ENCODE measurements around the gene ZSCAN31. TPM values are rescaled to one million over a fixed set of nuclear protein-coding genes. Genes with fewer than 3 reads are reported as not detected.

The ZSCAN31 gene
- total and polyA plus RNA-seq, 9 of the 15 experiments (the other 6 are each of a cell fraction or from before 2014, with no cell fraction given), result 3.9 to 12.1 (median 7.0) TPM

- TF ChIP-seq CREB5 (CRISPR knock-in tag; IDR thresholded peaks at IDR 0.05), result no peak
- no peak for TF ChIP-seq THAP7 (CRISPR knock-in tag; IDR thresholded peaks at IDR 0.05)
- TF ChIP-seq ATF7 (IDR thresholded peaks at IDR 0.05), result peak; percentile 57; the same call in 1 of the 2 replicates
- no peak for TF ChIP-seq RBM15 (IDR thresholded peaks at IDR 0.05; ENCODE audit: insufficient read depth, low read length)
- TF ChIP-seq ETS1 (conservative IDR thresholded peaks at IDR 0.05; ENCODE audit: control insufficient read depth, low read depth, low read length), result no peak; the same call in 1 of the 2 replicates
- TF ChIP-seq TBP (optimal IDR thresholded peaks at IDR 0.05; ENCODE audit: low read depth, low read length), result peak; percentile 66
- TF ChIP-seq LCOR (CRISPR knock-in tag; IDR thresholded peaks at IDR 0.05), result no peak
- no peak for TF ChIP-seq HBP1 (CRISPR knock-in tag; IDR thresholded peaks at IDR 0.05)
- TF ChIP-seq CHD7 (IDR thresholded peaks at IDR 0.05; ENCODE audit: low read depth, low read length), result no peak
Measured at GRCh38 chr6:28383235-28384142, 47.5 kb upstream of the ZSCAN31 start (continued).

Data from K562 (cell line).